T-cell (primary cell): ENCODE data around the gene OR13C8. TPM values are rescaled to one million over a fixed set of nuclear protein-coding genes. Genes with fewer than 3 reads are reported as not detected.
"Not testable (repeated sequence)": the region's sequence is repeated elsewhere in the genome, so short reads cannot be mapped to it uniquely, and the experiment has no call there.

Experiments used
- ATAC-seq, 4 experiments: fragments of 200-7000 bp in 3 of 4; fragments of 150-1000 bp in 1 of 4; cut with Tn5 transposase; replicated peaks in 1 of 4; 1 replicate in 3 of 4; 2 replicates in 1 of 4; pipeline ENCODE4 v1.10.0; 2021; ENCODE audit warnings: moderate library complexity in 3 of 4, mild to moderate bottlenecking in 2 of 4, moderate number of reproducible peaks in 1 of 4
- CTCF ChIA-PET, 2 donors: fragments of 300-600 bp; sonication (Branson Sonifier 250); formaldehyde crosslinking; loops; one replicate each; lab custom pipeline; 2022; ENCODE audit warnings: antibody characterized with exemption in 2 of 2; lab: Charles Lee
- POLR2A ChIA-PET, 2 donors: fragments of 300-600 bp; sonication (Branson Sonifier 250); formaldehyde crosslinking; loops; one replicate each; lab custom pipeline; 2022; ENCODE audit warnings: antibody characterized with exemption in 2 of 2; lab: Charles Lee
- DNase-seq, 35 experiments: peaks; one replicate each; pipeline versions ENCODE4 v3.0.0 to v3.0.0-alpha.2; 2013 to 2023
- H3K27ac ChIP-seq: one replicate; pipeline ENCODE4 v1.5.1; 2013; ENCODE audit warnings: low read length
- H3K27me3 ChIP-seq, 2 experiments: replicated peaks in 1 of 2; 1 replicate in 1 of 2; 2 replicates in 1 of 2; pipeline versions ENCODE4 v1.6.1 to v1.7.0; 2013; ENCODE audit warnings: low read length in 1 of 2, mixed read lengths in 1 of 2; ENCODE audit not compliant: control insufficient read depth in 2 of 2, insufficient read depth in 2 of 2; ENCODE audit errors: extremely low read depth in 1 of 2
- H3K36me3 ChIP-seq, 2 donors: 1 replicate in 1 of 2; 2 replicates in 1 of 2; pipeline versions ENCODE4 v1.6.1 to v1.7.0; 2013; ENCODE audit warnings: low read length in 1 of 2; ENCODE audit not compliant: control insufficient read depth in 2 of 2, insufficient read depth in 1 of 2; ENCODE audit errors: extremely low read depth in 1 of 2
- H3K4me1 ChIP-seq, 2 experiments: 1 replicate in 1 of 2; 2 replicates in 1 of 2; pipeline versions ENCODE4 v1.6.1 to v1.7.0; 2013; ENCODE audit warnings: low read length in 2 of 2, mixed read lengths in 1 of 2; ENCODE audit not compliant: insufficient read depth in 2 of 2, control insufficient read depth in 1 of 2; ENCODE audit errors: extremely low read depth in 1 of 2
- H3K4me3 ChIP-seq, 2 donors: 1 replicate in 1 of 2; 2 replicates in 1 of 2; pipeline versions ENCODE4 v1.5.1 to v1.7.0; 2013; ENCODE audit warnings: mild to moderate bottlenecking in 2 of 2, low read length in 1 of 2, moderate library complexity in 1 of 2; ENCODE audit not compliant: control insufficient read depth in 1 of 2; ENCODE audit errors: extremely low read depth in 1 of 2
- H3K9me3 ChIP-seq: 2 replicates; pipeline ENCODE4 v1.7.0; 2013
- H3K27ac Mint-ChIP-seq, 2 donors: one replicate each; pipeline ENCODE4 v1.8.0; 2020 to 2021; ENCODE audit warnings: mild to moderate bottlenecking in 2 of 2, mixed read lengths in 2 of 2
- H3K27me3 Mint-ChIP-seq, 2 donors: one replicate each; pipeline ENCODE4 v1.8.0; 2021 to 2022; ENCODE audit warnings: mixed read lengths in 2 of 2
- H3K36me3 Mint-ChIP-seq: one replicate; pipeline ENCODE4 v1.8.0; 2021; ENCODE audit warnings: mixed read lengths
- H3K4me1 Mint-ChIP-seq, 3 donors: one replicate each; pipeline ENCODE4 v1.8.0; 2020 to 2022; ENCODE audit warnings: mixed read lengths in 3 of 3, mild to moderate bottlenecking in 1 of 3
- H3K4me3 Mint-ChIP-seq, 3 donors: one replicate each; pipeline ENCODE4 v1.8.0; 2020 to 2022; ENCODE audit warnings: mild to moderate bottlenecking in 3 of 3, mixed read lengths in 3 of 3, moderate library complexity in 3 of 3
- H3K9me3 Mint-ChIP-seq, 3 donors: one replicate each; pipeline ENCODE4 v1.8.0; 2020 to 2022; ENCODE audit warnings: mixed read lengths in 3 of 3
- WGBS: methylation state at CpG from one replicate; pipeline ENCODE4 v1.1.5; 2013; ENCODE audit warnings: missing lambda C conversion rate; ENCODE audit not compliant: insufficient coverage; 5-methylcytosine and 5-hydroxymethylcytosine counted together
- total RNA-seq, 35 experiments: library from RNA in 6 of 35; stranded (reverse) in 6 of 35; fragments of 120-200 nt in 1 of 35; gene quantifications; one replicate each; pipeline versions ENCODE4 v1.2.1 to v1.2.4 and lab custom pipeline; 2013 to 2026

The OR13C8 gene, protein sequence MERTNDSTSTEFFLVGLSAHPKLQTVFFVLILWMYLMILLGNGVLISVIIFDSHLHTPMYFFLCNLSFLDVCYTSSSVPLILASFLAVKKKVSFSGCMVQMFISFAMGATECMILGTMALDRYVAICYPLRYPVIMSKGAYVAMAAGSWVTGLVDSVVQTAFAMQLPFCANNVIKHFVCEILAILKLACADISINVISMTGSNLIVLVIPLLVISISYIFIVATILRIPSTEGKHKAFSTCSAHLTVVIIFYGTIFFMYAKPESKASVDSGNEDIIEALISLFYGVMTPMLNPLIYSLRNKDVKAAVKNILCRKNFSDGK
- total RNA-seq (not detected), total RNA-seq (lab: John Stamatoyannopoulos, UW) (0 reads per million in 29 experiments)
- not detected for total RNA-seq (2013)

DNA sequence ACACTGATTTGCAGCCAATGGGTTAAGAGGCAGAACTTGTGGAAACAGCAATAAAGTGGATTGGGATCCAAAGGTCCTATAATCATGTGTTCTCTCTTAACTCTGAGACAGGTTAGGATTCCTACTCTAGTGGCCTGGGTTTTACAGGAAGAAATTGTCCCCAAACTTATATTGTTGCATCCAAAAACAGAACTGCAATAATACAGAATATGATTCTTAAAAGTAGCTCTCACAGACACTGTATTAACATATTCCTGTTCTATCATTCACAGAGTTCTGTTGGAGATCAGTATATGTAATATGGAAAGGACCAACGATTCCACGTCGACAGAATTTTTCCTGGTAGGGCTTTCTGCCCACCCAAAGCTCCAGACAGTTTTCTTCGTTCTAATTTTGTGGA, at the start of gene OR13C8:
TSS of gene OR13C8 (plus strand) at position 301 of the 400 bp plus-strand sequence. CDS start at position 301, 0 bp downstream.
- H3K9me3 Mint-ChIP-seq = peaks cover 5 to 24% (median 22%) of the 10 kb centered on the region in 3 donors
- H3K36me3 Mint-ChIP-seq = no peaks in the 10 kb centered on the region
- no peak within 1 kb of the TSS for H3K27ac Mint-ChIP-seq
- no peak within 1 kb of the TSS for H3K4me3 ChIP-seq
- H3K4me1 Mint-ChIP-seq = no peaks in the 10 kb centered on the region
- H3K4me1 ChIP-seq = no peaks in the 10 kb centered on the region
- no peaks in the 10 kb centered on the region for H3K36me3 ChIP-seq
- H3K27me3 ChIP-seq = no peaks in the 10 kb centered on the region
- ATAC-seq (no peak), DNase-seq (no peak)
- H3K4me3 Mint-ChIP-seq = no peak within 1 kb of the TSS
- no peaks in the 10 kb centered on the region for H3K27me3 Mint-ChIP-seq
- ChIA-PET CTCF (no interaction called here), POLR2A (no interaction called here)
- H3K27ac ChIP-seq = no peak within 1 kb of the TSS
- no peaks in the 10 kb centered on the region for H3K9me3 ChIP-seq
- WGBS = no CpG with 5 or more reads among the region's 4 CpGs

GRCh38 chr9:104520241-104520640, 48.7 kb upstream of the OR13C8 start:
- H3K4me1 Mint-ChIP-seq, H3K4me1 ChIP-seq, POLR2A ChIA-PET, H3K36me3 ChIP-seq, DNase-seq, H3K9me3 ChIP-seq, H3K27ac ChIP-seq, ATAC-seq, H3K27ac Mint-ChIP-seq, H3K27me3 Mint-ChIP-seq, H3K36me3 Mint-ChIP-seq, H3K27me3 ChIP-seq, H3K4me3 Mint-ChIP-seq, H3K4me3 ChIP-seq: not testable (repeated sequence)
- CTCF ChIA-PET = interaction anchor here in 1 of 2 donors (0.6 kb wide), 1 partner anchor 47 kb away, joined by 4 read pairs; no protein-coding TSS in a partner anchor
- 76% methylated on average over 6 of the region's 10 CpGs for WGBS
- peaks cover 2 to 15% (median 3%) of the 10 kb centered on the region in 3 donors for H3K9me3 Mint-ChIP-seq

DNA sequence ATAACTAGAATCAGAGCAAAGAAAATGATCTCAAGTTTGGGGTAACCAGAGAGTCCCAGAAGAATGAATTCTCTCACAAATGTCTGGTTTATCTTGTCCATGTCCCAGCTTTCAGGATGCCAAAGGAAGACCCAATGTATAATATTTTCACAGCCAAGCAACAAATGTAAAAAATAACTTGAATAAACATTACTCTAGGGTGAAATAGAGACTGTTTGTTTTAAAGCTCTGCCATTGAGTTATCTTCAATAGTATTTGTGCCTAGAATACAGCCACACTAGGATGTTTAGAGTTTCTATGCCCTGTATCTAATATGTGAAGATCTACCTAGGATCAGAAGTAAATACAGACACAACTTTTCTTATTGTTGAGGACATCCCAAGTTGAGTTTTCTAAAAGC, 41.9 kb upstream of the OR13C8 start, which contains the start of gene OR13C4:
TSS of gene OR13C4 (minus strand) at position 101 of the 400 bp plus-strand sequence. CDS start at position 101, 0 bp downstream.
- CTCF ChIA-PET = no interaction called here
- Histone ChIP-seq H3K4me1 (no peaks in the 10 kb centered on the region), H3K36me3 (no peaks in the 10 kb centered on the region), H3K27ac (no peak within 1 kb of the TSS), H3K27me3 (no peaks in the 10 kb centered on the region), H3K9me3 (no peaks in the 10 kb centered on the region), H3K4me3 (no peak within 1 kb of the TSS)
- Mint-ChIP-seq H3K9me3 (peaks cover 5 to 11% (median 6%) of the 10 kb centered on the region in 3 donors), H3K4me3 (no peak within 1 kb of the TSS), H3K27me3 (no peaks in the 10 kb centered on the region), H3K4me1 (no peaks in the 10 kb centered on the region), H3K36me3 (no peaks in the 10 kb centered on the region), H3K27ac (no peak within 1 kb of the TSS)
- ATAC-seq = no peak
- DNase-seq = no peak
- POLR2A ChIA-PET = no interaction called here

GRCh38 chr9:104536756-104537155, 32.2 kb upstream of the OR13C8 start, which contains the start of gene OR13C3:
Gene OR13C3, minus strand, starts transcription at chr9:104536856. Its CDS starts 133 bp downstream, at chr9:104536723.
- Mint-ChIP-seq H3K27me3 (no peaks in the 10 kb centered on the region), H3K9me3 (no peaks in the 10 kb centered on the region), H3K36me3 (no peaks in the 10 kb centered on the region), H3K4me1 (no peaks in the 10 kb centered on the region), H3K4me3 (no peak within 1 kb of the TSS), H3K27ac (no peak within 1 kb of the TSS)
- Histone ChIP-seq H3K27me3 (no peaks in the 10 kb centered on the region), H3K9me3 (no peaks in the 10 kb centered on the region), H3K4me1 (no peaks in the 10 kb centered on the region), H3K36me3 (no peaks in the 10 kb centered on the region), H3K27ac (no peak within 1 kb of the TSS), H3K4me3 (no peak within 1 kb of the TSS)
- POLR2A ChIA-PET = no interaction called here
- no peak for DNase-seq
- CTCF ChIA-PET = no interaction called here
- ATAC-seq = no peak
- 87% methylated on average over 5 of the region's 5 CpGs for WGBS

DNA sequence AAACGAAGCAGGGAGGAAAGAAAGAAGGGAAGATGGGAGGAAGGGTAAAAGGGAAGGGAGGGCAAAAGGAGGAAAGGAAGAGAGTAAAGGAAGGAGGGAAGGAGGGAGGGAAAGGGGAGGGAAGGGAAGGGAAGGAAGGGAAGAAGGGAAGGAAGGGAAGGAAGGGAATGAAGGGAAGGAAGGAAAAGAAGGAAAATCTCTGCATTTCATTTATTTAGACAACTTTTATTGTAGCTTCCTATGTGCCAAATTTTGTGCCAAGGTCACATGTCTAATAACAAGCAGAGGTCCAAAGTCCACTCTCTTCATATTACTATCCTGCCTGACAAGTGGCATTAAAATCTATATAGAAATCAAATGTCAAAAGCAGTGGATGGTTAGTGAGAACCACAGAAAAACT, 29.7 kb upstream of the OR13C8 start:
- WGBS = 25% methylated on average over 1 of the region's 1 CpG
- H3K4me1 ChIP-seq = no peaks in the 10 kb centered on the region
- no peaks in the 10 kb centered on the region for H3K36me3 ChIP-seq
- POLR2A ChIA-PET = no interaction called here
- no peaks in the 10 kb centered on the region for H3K27me3 Mint-ChIP-seq
- no peaks in the 10 kb centered on the region for H3K27me3 ChIP-seq
- CTCF ChIA-PET = no interaction called here
- no peak overlapping the region for H3K4me3 Mint-ChIP-seq
- H3K27ac Mint-ChIP-seq = no peak overlapping the region
- H3K36me3 Mint-ChIP-seq = no peaks in the 10 kb centered on the region
- no peak overlapping the region for H3K4me3 ChIP-seq
- DNase-seq (no peak), ATAC-seq (no peak)
- no peak overlapping the region for H3K27ac ChIP-seq
- no peaks in the 10 kb centered on the region for H3K9me3 ChIP-seq
- H3K9me3 Mint-ChIP-seq = no peaks in the 10 kb centered on the region
- H3K4me1 Mint-ChIP-seq = no peaks in the 10 kb centered on the region

DNA sequence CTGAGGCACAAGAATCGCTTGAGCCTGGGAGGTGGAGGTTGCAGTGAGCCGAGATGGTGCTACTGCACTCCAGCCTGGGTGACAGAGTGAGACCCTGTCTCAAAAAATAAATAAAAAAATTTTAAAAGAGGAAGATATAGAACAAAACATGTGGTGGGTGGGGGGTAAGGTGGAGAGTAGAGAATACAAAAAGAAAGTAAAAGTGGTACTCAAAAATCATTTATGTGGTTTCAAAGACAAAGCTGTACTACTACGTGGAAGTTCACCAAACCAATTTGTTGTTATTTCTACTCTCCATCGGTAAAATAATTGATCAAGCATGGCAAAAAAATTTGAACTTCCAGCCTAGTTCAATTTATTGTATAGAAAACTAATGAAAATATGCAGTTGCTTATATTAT, 24.3 kb upstream of the OR13C8 start:
- H3K27ac ChIP-seq = no peak overlapping the region
- Mint-ChIP-seq H3K36me3 (no peaks in the 10 kb centered on the region), H3K4me3 (no peak overlapping the region), H3K27me3 (no peaks in the 10 kb centered on the region), H3K9me3 (peaks cover 0 to 2% (median 0%) of the 10 kb centered on the region in 3 donors), H3K4me1 (no peaks in the 10 kb centered on the region), H3K27ac (no peak overlapping the region)
- ATAC-seq (no peak), DNase-seq (no peak)
- WGBS = no CpG with 5 or more reads among the region's 4 CpGs
- CTCF ChIA-PET = no interaction called here
- no peak overlapping the region for H3K4me3 ChIP-seq
- no peaks in the 10 kb centered on the region for H3K9me3 ChIP-seq
- no peaks in the 10 kb centered on the region for H3K4me1 ChIP-seq
- H3K36me3 ChIP-seq = no peaks in the 10 kb centered on the region
- POLR2A ChIA-PET = no interaction called here
- no peaks in the 10 kb centered on the region for H3K27me3 ChIP-seq
